Left lung (tissue), 10 donors: ENCODE results near the gene PSAP. TPM values are rescaled to one million over a fixed set of nuclear protein-coding genes. Genes with fewer than 3 reads are reported as not detected.
A peak's percentile ranks its signal among the peaks of the same experiment; 100 is the strongest.

Source experiments
- ATAC-seq: fragments of 200-7000 bp; cut with Tn5 transposase; one replicate; pipeline ENCODE4 v1.9.1; 2020; ENCODE audit warnings: moderate library complexity
- DNase-seq, 4 donors: peaks; one replicate each; pipeline ENCODE4 v3.0.0-alpha.2; 2013 to 2020
- H3K27ac ChIP-seq, 2 donors: fragments of 200-600 bp; sonication (generic) in 1 of 2; one replicate each; pipeline versions ENCODE4 v1.5.0 to v1.8.0; 2020 to 2021
- H3K27me3 ChIP-seq, 2 donors: fragments of 200-600 bp; sonication (generic) in 1 of 2; one replicate each; pipeline versions ENCODE4 v1.5.0 to v1.8.0; 2020 to 2021
- H3K36me3 ChIP-seq, 2 donors: fragments of 200-600 bp; sonication (generic) in 1 of 2; one replicate each; pipeline versions ENCODE4 v1.5.0 to v1.8.0; 2020 to 2021
- H3K4me1 ChIP-seq, 2 donors: fragments of 200-600 bp; one replicate each; pipeline ENCODE4 v1.8.0; 2021
- H3K4me3 ChIP-seq, 2 donors: fragments of 200-600 bp; sonication (generic) in 1 of 2; one replicate each; pipeline versions ENCODE4 v1.5.0 to v1.8.0; 2020 to 2021; ENCODE audit warnings: mild to moderate bottlenecking in 1 of 2
- H3K9me3 ChIP-seq, 2 donors: fragments of 200-600 bp; sonication (generic) in 1 of 2; one replicate each; pipeline versions ENCODE4 v1.5.0 to v1.8.0; 2020 to 2021
- CTCF ChIP-seq, 2 donors: fragments of 200-600 bp; sonication (generic) in 1 of 2; IDR thresholded peaks; one replicate each; pipeline versions ENCODE4 v1.5.0 to v1.8.0; 2021; ENCODE audit warnings: antibody characterized with exemption in 2 of 2
- intact Hi-C, 2 donors: fragments of 100-400 bp; cut with DNase I; formaldehyde crosslinking; loops; one replicate each; pipeline versions ENCODE4 v1.11.2 to v1.14.2; 2022
- polyA plus RNA-seq, 6 donors: library from polyadenylated mRNA; unstranded; fragments of 120-200 nt; gene quantifications; one replicate each; pipeline ENCODE4 v1.2.1, GENCODE V29; 2013; ENCODE audit not compliant: insufficient read length in 6 of 6
- total RNA-seq, 2 donors: library from RNA; stranded (reverse); fragmentation: NEBNext Ultra II Directional; extraction: Animal tissue kit (Norgen Biotek cat#: 25700); gene quantifications; one replicate each; pipeline ENCODE4 v1.2.1, GENCODE V29; 2021
- donor health status: DM: no; HTN: yes; CAD: no.
- donor health status: DM: no; HTN: no; CAD: no.

PSAP gene
- total and polyA plus RNA-seq, 8 donors: 539 to 1,668 (median 577) TPM

- no peaks in the 10 kb centered on the region for H3K27me3 ChIP-seq
- no peaks in the 10 kb centered on the region for H3K36me3 ChIP-seq
- H3K9me3 ChIP-seq: no peaks in the 10 kb centered on the region
- peaks cover 2 to 80% of the 10 kb centered on the region in 2 donors for H3K4me1 ChIP-seq
- intact Hi-C loops: no loop called here
- no peak overlapping the region for H3K4me3 ChIP-seq
- ATAC-seq (no peak), DNase-seq (no peak)
- H3K27ac ChIP-seq: peak overlapping the region in 1 of 2 donors; percentile 33
- no peak for TF ChIP-seq CTCF (IDR thresholded peaks at IDR 0.05)
These were observed 72.8 kb downstream of the PSAP start for GRCh38 chr10:71778071-71778825.

- Histone ChIP-seq H3K36me3 (no peaks in the 10 kb centered on the region), H3K9me3 (no peaks in the 10 kb centered on the region), H3K4me1 (peaks cover 8 to 80% of the 10 kb centered on the region in 2 donors), H3K4me3 (no peak overlapping the region), H3K27ac (peak overlapping the region in 1 of 2 donors; percentile 92), H3K27me3 (no peaks in the 10 kb centered on the region)
- no peak for ATAC-seq
- TF ChIP-seq CTCF (IDR thresholded peaks at IDR 0.05): no peak
- no peak for DNase-seq
- intact Hi-C loops: no loop called here
These were observed 73.7 kb downstream of the PSAP start for GRCh38 chr10:71777213-71777985.

GRCh38 chr10:71776481-71776925 is 74.5 kb downstream of the PSAP start:
- TF ChIP-seq CTCF (IDR thresholded peaks at IDR 0.05): no peak
- Histone ChIP-seq H3K4me1 (peaks cover 14 to 83% of the 10 kb centered on the region in 2 donors), H3K27me3 (no peaks in the 10 kb centered on the region), H3K9me3 (no peaks in the 10 kb centered on the region), H3K4me3 (no peak overlapping the region), H3K27ac (peak overlapping the region in 1 of 2 donors; percentile 92), H3K36me3 (no peaks in the 10 kb centered on the region)
- intact Hi-C loops: no loop called here
- DNase-seq (no peak), ATAC-seq (no peak)

- DNase-seq (peak in 2 of 4 donors; percentile 82 to 84), ATAC-seq (no peak)
- peak overlapping the region in 1 of 2 donors; percentile 68 for H3K4me3 ChIP-seq
- intact Hi-C loops: no loop called here
- H3K4me1 ChIP-seq: peaks cover 15 to 90% of the 10 kb centered on the region in 2 donors
- no peaks in the 10 kb centered on the region for H3K36me3 ChIP-seq
- no peaks in the 10 kb centered on the region for H3K27me3 ChIP-seq
- no peak for TF ChIP-seq CTCF (IDR thresholded peaks at IDR 0.05)
- no peaks in the 10 kb centered on the region for H3K9me3 ChIP-seq
- H3K27ac ChIP-seq: peak overlapping the region in 1 of 2 donors; percentile 92
These were observed 75.9 kb downstream of the PSAP start for GRCh38 chr10:71774916-71775702.
